ENCODE measurements around the gene ELN.

The ELN gene

DNA sequence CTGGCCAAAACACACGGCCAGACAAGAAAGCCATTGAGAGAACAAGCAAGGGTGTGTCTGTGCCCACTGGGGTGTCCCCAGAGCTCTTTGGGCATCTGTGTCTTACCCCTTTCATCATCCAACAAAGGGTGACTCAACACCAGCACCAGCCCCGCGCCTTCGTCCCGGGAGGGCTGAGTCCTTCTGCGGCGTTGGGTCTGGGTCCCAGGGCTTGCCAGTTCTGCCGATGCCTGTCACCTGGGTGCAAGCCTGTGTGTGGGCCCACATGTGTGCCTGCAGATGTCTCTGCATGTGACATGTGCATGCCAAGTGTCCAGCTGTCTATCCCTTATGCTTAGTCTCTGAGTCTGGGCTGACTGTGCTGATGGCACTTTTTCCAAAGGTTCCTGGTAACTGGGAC lies 24.4 kb upstream of the ELN start:
- ChIA-PET POLR2A (no interaction called here), CTCF (no interaction called here)
- DNase-seq (ENCODE audit: extremely low spot score): no peak
- TF ChIP-seq ARNT (IDR thresholded peaks at IDR 0.05): no peak
- TF ChIP-seq SUZ12 (IDR thresholded peaks at IDR 0.05): no peak
- no peak for TF ChIP-seq CTBP1 (IDR thresholded peaks at IDR 0.05; ENCODE audit: borderline replicate concordance)
- no peak for TF ChIP-seq FOXM1 (IDR thresholded peaks at IDR 0.05; ENCODE audit: borderline replicate concordance)
- no peak for TF ChIP-seq LEF1 (IDR thresholded peaks at IDR 0.05; ENCODE audit: borderline replicate concordance)
- no peak for TF ChIP-seq ELF4 (IDR thresholded peaks at IDR 0.05)
- TF ChIP-seq NFRKB (IDR thresholded peaks at IDR 0.05): no peak
- TF ChIP-seq FOXA1 (IDR thresholded peaks at IDR 0.05): no peak
- no peak for TF ChIP-seq L3MBTL2 (conservative IDR thresholded peaks at IDR 0.05)
- no peak for TF ChIP-seq BHLHE40 (IDR thresholded peaks at IDR 0.05; ENCODE audit: borderline replicate concordance)
- TF ChIP-seq, protein P1, sequence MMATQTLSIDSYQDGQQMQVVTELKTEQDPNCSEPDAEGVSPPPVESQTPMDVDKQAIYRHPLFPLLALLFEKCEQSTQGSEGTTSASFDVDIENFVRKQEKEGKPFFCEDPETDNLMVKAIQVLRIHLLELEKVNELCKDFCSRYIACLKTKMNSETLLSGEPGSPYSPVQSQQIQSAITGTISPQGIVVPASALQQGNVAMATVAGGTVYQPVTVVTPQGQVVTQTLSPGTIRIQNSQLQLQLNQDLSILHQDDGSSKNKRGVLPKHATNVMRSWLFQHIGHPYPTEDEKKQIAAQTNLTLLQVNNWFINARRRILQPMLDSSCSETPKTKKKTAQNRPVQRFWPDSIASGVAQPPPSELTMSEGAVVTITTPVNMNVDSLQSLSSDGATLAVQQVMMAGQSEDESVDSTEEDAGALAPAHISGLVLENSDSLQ (IDR thresholded peaks at IDR 0.05): no peak
- no peak for TF ChIP-seq HDGF (IDR thresholded peaks at IDR 0.05; ENCODE audit: borderline replicate concordance)
- no peak for TF ChIP-seq TARDBP (IDR thresholded peaks at IDR 0.05)
- TF ChIP-seq ZNF384 (IDR thresholded peaks at IDR 0.05): no peak
- TF ChIP-seq FOXK2 (IDR thresholded peaks at IDR 0.05): no peak
- TF ChIP-seq SP1 (IDR thresholded peaks at IDR 0.05): no peak

DNA sequence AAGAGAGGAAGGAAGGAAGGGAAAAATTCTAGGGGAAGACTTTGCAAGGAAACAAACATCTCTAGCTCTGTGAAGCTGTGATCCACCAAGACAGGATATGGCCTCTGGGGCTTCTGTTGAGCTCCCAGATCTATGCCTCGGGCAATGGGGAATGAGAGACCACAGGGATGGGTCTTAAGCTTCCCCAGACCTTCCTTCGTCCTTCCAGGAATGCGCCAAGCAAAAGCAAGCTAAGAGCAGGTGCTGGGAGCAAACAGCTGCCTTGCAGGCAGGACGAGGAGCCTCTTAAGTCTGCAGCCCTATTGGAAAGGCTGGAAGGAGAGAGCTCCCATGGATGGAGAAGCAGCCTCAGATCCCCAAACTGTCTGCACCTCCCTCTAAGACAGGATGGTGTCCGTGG lies 21.9 kb upstream of the ELN start:
- no peak for DNase-seq (ENCODE audit: extremely low spot score)
- CTCF ChIA-PET: interaction anchor here (0.6 to 1.1 kb wide), 2 partner anchors 27 to 235 kb away, joined by 3 read pairs; no protein-coding TSS in a partner anchor
- TF ChIP-seq FOXA1 (IDR thresholded peaks at IDR 0.05) (no peak), HDGF (IDR thresholded peaks at IDR 0.05; ENCODE audit: borderline replicate concordance) (no peak), BHLHE40 (IDR thresholded peaks at IDR 0.05; ENCODE audit: borderline replicate concordance) (no peak), SP1 (IDR thresholded peaks at IDR 0.05) (no peak), FOXK2 (IDR thresholded peaks at IDR 0.05) (no peak), ARNT (IDR thresholded peaks at IDR 0.05) (no peak), FOXM1 (IDR thresholded peaks at IDR 0.05; ENCODE audit: borderline replicate concordance) (no peak), L3MBTL2 (conservative IDR thresholded peaks at IDR 0.05) (no peak), SUZ12 (IDR thresholded peaks at IDR 0.05) (no peak), ZNF384 (IDR thresholded peaks at IDR 0.05) (no peak), CTBP1 (IDR thresholded peaks at IDR 0.05; ENCODE audit: borderline replicate concordance) (no peak), LEF1 (IDR thresholded peaks at IDR 0.05; ENCODE audit: borderline replicate concordance) (no peak), NFRKB (IDR thresholded peaks at IDR 0.05) (no peak), ELF4 (IDR thresholded peaks at IDR 0.05) (no peak), TARDBP (IDR thresholded peaks at IDR 0.05) (no peak)
- TF ChIP-seq, protein P1 (IDR thresholded peaks at IDR 0.05): no peak
- POLR2A ChIA-PET: interaction anchor here (1.2 kb wide), 1 partner anchor 30 kb away, joined by 3 read pairs; no protein-coding TSS in a partner anchor

DNA sequence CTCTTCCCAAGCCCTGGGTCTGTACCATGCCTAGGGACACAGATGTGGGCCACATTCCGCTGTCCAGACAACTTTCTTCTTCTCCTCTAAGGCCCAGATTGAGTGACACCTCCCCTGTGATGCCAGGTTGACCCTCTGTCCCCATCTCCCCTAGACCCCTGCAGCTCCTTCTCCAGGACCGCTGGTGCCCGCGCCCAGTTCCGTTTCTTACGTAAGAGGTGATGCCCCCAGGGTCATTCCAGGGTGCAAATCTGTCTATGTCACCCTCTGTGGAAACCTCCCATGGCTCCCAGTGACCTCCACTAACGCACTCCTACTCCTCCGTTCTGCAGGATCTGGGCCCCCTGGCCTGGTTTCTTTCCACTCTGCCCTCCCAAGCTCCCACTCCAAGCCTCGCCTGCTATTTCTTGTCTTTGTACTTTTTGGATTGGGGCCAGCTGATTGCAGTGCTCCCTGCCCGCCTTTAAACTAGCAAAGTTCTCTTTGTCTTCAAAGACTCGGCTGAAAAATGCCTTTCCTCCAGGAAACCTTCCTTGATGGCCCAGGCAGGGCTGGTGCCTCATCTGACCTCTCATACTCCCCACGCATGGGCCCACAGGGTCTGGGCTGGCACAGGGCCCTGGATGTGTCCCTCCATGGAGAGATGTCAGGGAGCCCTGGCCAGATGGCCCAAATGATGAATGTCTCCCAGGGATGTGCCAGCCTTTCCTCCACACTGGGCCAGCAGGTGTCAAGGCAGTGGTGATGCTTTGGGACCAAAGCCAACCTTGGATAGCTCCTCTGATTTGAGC lies 21.3 kb upstream of the ELN start:
- ChIA-PET POLR2A (interaction anchor here (1.2 kb wide), 1 partner anchor 31 kb away, joined by 3 read pairs; no protein-coding TSS in a partner anchor), CTCF (interaction anchor here (0.6 to 1.1 kb wide), 2 partner anchors 28 to 236 kb away, joined by 3 read pairs; no protein-coding TSS in a partner anchor)
- no peak for DNase-seq (ENCODE audit: extremely low spot score)
- TF ChIP-seq NFRKB (IDR thresholded peaks at IDR 0.05) (no peak), TARDBP (IDR thresholded peaks at IDR 0.05) (no peak), ZNF384 (IDR thresholded peaks at IDR 0.05) (no peak), SP1 (IDR thresholded peaks at IDR 0.05) (no peak), LEF1 (IDR thresholded peaks at IDR 0.05; ENCODE audit: borderline replicate concordance) (no peak), ELF4 (IDR thresholded peaks at IDR 0.05) (no peak), FOXK2 (IDR thresholded peaks at IDR 0.05) (no peak), SUZ12 (IDR thresholded peaks at IDR 0.05) (no peak), HDGF (IDR thresholded peaks at IDR 0.05; ENCODE audit: borderline replicate concordance) (no peak), BHLHE40 (IDR thresholded peaks at IDR 0.05; ENCODE audit: borderline replicate concordance) (no peak), FOXM1 (IDR thresholded peaks at IDR 0.05; ENCODE audit: borderline replicate concordance) (no peak), FOXA1 (IDR thresholded peaks at IDR 0.05) (no peak), ARNT (IDR thresholded peaks at IDR 0.05) (no peak), L3MBTL2 (conservative IDR thresholded peaks at IDR 0.05) (no peak), CTBP1 (IDR thresholded peaks at IDR 0.05; ENCODE audit: borderline replicate concordance) (no peak)
- TF ChIP-seq, protein P1 (IDR thresholded peaks at IDR 0.05): no peak

DNA sequence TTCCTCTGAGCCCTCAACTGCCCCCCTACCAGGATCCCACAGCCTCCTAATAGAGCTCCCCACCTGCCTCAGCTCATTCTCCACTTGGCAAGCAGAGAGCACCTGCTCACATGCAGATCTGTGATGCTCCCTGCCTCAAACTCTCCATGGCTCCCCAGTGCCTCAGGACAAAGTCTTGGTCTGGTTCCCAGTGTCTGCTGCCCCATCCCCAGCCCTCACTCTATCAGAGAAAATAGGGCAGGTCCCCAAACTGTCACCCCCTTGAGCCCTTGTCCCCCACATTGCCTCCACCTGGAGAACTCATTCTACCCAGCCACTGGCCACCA lies 20.8 kb upstream of the ELN start:
- POLR2A ChIA-PET: no interaction called here
- TF ChIP-seq FOXA1 (IDR thresholded peaks at IDR 0.05) (no peak), CTBP1 (IDR thresholded peaks at IDR 0.05; ENCODE audit: borderline replicate concordance) (no peak), FOXK2 (IDR thresholded peaks at IDR 0.05) (no peak), TARDBP (IDR thresholded peaks at IDR 0.05) (no peak), NFRKB (IDR thresholded peaks at IDR 0.05) (no peak), SP1 (IDR thresholded peaks at IDR 0.05) (no peak), ARNT (IDR thresholded peaks at IDR 0.05) (no peak), ZNF384 (IDR thresholded peaks at IDR 0.05) (no peak), HDGF (IDR thresholded peaks at IDR 0.05; ENCODE audit: borderline replicate concordance) (no peak), FOXM1 (IDR thresholded peaks at IDR 0.05; ENCODE audit: borderline replicate concordance) (no peak), ELF4 (IDR thresholded peaks at IDR 0.05) (no peak)
- TF ChIP-seq, protein P1 (IDR thresholded peaks at IDR 0.05): no peak
- CTCF ChIA-PET: no interaction called here
- no peak for DNase-seq (ENCODE audit: extremely low spot score)

DNA sequence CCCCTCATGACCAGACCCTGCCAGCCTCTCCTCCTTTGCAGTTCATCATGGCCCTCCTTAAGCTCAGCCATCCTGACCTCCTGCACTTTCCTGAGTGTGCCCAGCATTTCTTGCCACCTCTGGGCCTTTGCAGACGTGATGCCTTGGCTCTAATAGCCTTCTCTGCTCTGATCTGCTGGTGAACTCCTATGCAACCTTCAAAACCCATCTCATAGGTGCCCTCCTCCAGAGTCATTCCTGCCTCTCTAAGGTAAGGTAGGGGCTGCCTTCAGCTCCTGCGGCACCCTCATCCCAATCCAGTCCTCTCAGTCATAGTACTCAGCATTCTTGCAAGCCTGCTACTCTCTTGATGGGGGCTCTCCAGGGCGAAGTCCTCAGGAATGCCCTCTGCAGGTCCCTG lies 19.3 kb upstream of the ELN start:
- POLR2A ChIA-PET: no interaction called here
- no peak for DNase-seq (ENCODE audit: extremely low spot score)
- CTCF ChIA-PET: no interaction called here
- TF ChIP-seq NFRKB (IDR thresholded peaks at IDR 0.05): no peak
